ENCODE measurements around the gene NR5A2.

NR5A2 gene

GRCh38 chr1:199983531-199983930, 44.0 kb upstream of the NR5A2 start:
- TF ChIP-seq ZNF645 (tag by site-specific recombination; IDR thresholded peaks at IDR 0.05) (no peak), ZNF362 (tag by site-specific recombination; IDR thresholded peaks at IDR 0.05) (no peak), ZNF560 (tag by site-specific recombination; IDR thresholded peaks at IDR 0.05; ENCODE audit: borderline replicate concordance) (no peak), YY1 (tag by site-specific recombination; IDR thresholded peaks at IDR 0.05) (no peak), KLF1 (tag by site-specific recombination; IDR thresholded peaks at IDR 0.05) (no peak), ZNF174 (tag by site-specific recombination; IDR thresholded peaks at IDR 0.05) (no peak), SP2 (tag by site-specific recombination; IDR thresholded peaks at IDR 0.05) (no peak), ZNF239 (tag by site-specific recombination; IDR thresholded peaks at IDR 0.05) (no peak)
- TF ChIP-seq, protein P1, sequence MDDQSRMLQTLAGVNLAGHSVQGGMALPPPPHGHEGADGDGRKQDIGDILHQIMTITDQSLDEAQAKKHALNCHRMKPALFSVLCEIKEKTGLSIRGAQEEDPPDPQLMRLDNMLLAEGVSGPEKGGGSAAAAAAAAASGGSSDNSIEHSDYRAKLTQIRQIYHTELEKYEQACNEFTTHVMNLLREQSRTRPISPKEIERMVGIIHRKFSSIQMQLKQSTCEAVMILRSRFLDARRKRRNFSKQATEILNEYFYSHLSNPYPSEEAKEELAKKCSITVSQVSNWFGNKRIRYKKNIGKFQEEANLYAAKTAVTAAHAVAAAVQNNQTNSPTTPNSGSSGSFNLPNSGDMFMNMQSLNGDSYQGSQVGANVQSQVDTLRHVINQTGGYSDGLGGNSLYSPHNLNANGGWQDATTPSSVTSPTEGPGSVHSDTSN (CRISPR knock-in tag; IDR thresholded peaks at IDR 0.05): no peak
- CTCF ChIA-PET: interaction anchor here (1.1 to 1.4 kb wide), 2 partner anchors 28 to 527 kb away, joined by 3 to 4 read pairs; no protein-coding TSS in a partner anchor
- POLR2A ChIA-PET: no interaction called here
- Histone ChIP-seq H3K4me3 (ENCODE audit: low read depth, low read length) (no peak overlapping the region), H3K9me3 (ENCODE audit: control insufficient read depth, insufficient read depth, low read depth, low read length) (no peaks in the 10 kb centered on the region), H3K36me3 (ENCODE audit: control insufficient read depth in 2 of 2, insufficient read depth in 1 of 2, low read length in 2 of 2) (no peaks in the 10 kb centered on the region), H3K4me1 (ENCODE audit: control insufficient read depth, insufficient read depth, low read length) (no peaks in the 10 kb centered on the region), H3K27ac (ENCODE audit: extremely low read depth, low read depth, low read length) (no peak overlapping the region)

DNA sequence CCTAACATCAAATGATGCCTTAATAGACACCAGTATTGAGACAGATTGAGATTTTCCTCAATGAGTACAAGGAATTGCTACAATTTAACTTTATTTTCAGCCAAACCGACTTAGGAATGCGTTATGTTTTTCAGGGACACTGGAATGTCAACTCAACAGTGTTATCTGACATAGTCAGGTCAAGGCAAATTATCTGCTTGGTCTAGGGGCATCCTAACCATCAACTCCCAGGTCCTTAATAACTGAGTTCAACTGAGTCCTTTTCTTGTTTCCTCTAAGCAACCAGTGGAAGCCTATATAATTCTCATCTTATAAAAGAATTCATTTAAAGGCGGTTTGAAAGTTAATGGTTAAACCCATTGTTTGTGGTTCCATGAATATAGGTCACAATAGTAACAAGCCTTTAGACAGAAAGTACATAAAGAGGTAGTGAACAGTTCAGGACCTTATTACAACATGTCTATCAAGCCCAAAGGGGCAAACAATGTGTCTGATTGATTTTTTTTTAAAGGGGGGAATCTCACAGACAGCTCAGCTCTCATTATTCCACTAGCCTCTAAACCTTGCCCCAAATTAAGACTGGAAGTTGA, 32.3 kb upstream of the NR5A2 start:
- POLR2A ChIA-PET: no interaction called here

More for the DNA sequence above, 32.3 kb upstream of the NR5A2 start:
- Histone ChIP-seq H3K9me3 (ENCODE audit: control insufficient read depth, insufficient read depth, low read depth, low read length) (no peaks in the 10 kb centered on the region), H3K36me3 (ENCODE audit: control insufficient read depth in 2 of 2, insufficient read depth in 1 of 2, low read length in 2 of 2) (no peaks in the 10 kb centered on the region), H3K4me3 (ENCODE audit: low read depth, low read length) (no peak overlapping the region), H3K27ac (ENCODE audit: extremely low read depth, low read depth, low read length) (no peak overlapping the region), H3K4me1 (ENCODE audit: control insufficient read depth, insufficient read depth, low read length) (no peaks in the 10 kb centered on the region)
- TF ChIP-seq REST (tag by site-specific recombination; IDR thresholded peaks at IDR 0.05): no peak
- TF ChIP-seq ZNF488 (tag by site-specific recombination; IDR thresholded peaks at IDR 0.05): no peak
- CTCF ChIA-PET: no interaction called here

All from HEK293 (cell line).